ENCODE data around the gene SLC25A44. TPM values are rescaled to one million over a fixed set of nuclear protein-coding genes. Genes with fewer than 3 reads are reported as not detected.
A peak's percentile ranks its signal among the peaks of the same experiment; 100 is the strongest.

Gene SLC25A44
- total RNA-seq, 1 experiment from 2014 or later: 13.1 TPM

DNA sequence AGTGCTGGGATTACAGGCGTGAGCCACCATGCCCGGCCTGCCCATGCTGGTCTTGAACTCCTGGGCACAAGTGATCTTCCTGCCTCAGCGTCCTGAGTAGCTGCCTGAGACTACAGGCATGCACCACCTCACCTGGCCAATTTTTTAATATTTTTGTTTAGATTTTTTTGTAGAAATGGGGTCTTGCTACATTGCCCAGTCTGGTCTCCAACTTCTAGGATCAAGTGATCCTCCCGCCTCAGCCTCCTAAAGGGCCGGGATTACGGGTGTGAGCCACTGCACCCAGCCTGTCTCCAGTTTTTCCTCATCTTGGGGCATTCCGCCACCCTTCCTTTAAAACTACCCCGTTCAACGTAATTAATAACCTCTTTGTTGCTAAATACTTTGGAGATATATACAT is 26.3 kb downstream of the SLC25A44 start:
- DNase-seq: no peak
- Histone ChIP-seq H3K27me3 (no peaks in the 10 kb centered on the region), H3K9me3 (no peaks in the 10 kb centered on the region), H3K4me3 (no peak overlapping the region), H3K36me3 (peaks cover 47% of the 10 kb centered on the region)

DNA sequence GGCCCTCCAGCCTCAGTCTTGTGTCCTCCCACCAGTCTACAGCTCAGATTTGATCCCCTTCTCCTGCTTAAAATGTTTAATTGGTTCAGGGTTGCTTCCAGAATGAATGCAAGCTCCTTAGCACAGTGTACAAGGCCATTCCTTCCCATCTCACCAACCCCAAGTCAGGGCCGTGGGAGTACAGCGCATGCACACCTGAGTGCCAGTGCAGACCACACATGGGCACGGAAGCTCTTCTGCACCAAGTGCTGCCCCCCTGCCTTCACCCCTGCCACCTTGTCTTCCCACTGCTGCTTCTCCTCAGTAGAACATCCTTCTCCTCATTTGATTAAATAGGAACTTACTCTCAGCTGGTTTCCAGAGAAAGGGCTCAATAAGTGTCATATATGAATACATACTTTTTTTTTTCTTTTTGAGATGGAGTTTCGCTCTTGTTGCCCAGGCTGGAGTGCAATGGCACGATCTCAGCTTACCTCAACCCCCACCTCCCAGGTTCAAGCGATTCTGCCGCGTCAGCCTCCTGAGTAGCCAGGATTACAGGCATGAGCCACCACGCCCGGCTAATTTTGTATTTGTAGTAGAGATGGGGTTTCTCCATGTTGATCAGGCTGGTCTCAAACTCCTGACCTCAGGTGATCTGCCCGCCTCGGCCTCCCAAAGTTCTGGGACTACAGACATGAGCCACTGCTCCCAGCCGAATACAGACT is 28.2 kb downstream of the SLC25A44 start:
- no peaks in the 10 kb centered on the region for H3K9me3 ChIP-seq
- H3K27me3 ChIP-seq: no peaks in the 10 kb centered on the region
- no peak for DNase-seq
- peaks cover 53% of the 10 kb centered on the region for H3K36me3 ChIP-seq
- H3K4me3 ChIP-seq: no peak overlapping the region

DNA sequence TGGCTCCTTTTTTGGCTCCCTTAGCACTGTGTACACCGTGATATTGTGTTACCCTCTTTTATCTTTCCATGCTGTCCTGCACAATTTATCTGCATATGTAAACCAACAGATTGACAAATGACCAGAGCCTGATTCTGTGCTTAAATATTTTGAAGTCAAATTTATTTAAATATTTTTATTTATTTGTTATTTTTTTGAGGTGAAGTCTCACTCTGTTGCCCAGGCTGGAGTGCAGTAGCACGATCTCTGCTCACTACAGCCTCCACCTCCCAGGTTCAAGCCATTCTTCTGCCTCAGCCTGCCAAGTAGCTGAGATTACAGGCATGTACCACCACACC is 31.7 kb downstream of the SLC25A44 start:
- Histone ChIP-seq H3K9me3 (no peaks in the 10 kb centered on the region), H3K4me3 (no peak overlapping the region), H3K27me3 (no peaks in the 10 kb centered on the region), H3K36me3 (peaks cover 62% of the 10 kb centered on the region)
- no peak for DNase-seq

DNA sequence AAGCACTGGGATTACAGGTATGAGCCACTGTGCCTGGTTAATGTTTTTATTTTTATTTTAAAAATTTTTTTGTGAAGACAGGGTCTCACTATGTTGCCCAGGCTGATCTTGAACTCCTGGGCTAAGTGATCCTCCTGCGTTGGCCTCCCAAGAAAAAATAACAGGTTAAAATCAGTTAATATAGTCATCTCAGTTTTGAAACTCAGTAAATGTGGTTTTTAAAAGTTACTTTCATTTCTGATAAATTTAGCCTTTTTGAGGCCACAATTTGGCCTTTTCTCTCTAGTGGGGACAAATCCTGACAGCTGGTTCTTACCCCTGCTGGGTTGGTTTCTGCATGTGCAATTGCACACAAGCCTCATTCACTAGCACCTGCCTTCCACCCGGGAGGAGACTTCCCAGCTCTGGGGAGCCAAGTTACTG is 32.2 kb downstream of the SLC25A44 start:
- Histone ChIP-seq H3K27me3 (no peaks in the 10 kb centered on the region), H3K9me3 (no peaks in the 10 kb centered on the region), H3K36me3 (peaks cover 60% of the 10 kb centered on the region), H3K4me3 (no peak overlapping the region)
- no peak for DNase-seq

DNA sequence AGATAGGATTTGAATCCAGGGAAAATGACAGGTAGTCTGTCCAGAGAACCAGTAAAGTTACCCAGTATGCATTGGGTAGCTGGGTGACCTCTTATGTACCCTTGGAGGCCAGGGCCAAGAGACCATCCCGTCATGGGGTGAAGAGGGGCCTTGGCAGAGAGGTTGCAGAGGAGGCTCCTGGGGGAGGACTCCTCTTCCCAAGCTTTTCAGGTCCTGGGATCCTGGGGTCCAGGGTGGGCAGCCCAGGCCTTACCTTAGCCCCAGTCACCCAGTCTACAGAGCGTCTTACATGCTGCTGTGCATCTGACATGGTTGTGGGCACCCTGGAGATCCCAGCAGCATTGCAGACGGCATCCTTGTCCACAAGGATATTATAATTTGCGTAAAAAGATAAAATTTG is 32.9 kb downstream of the SLC25A44 start:
- Histone ChIP-seq H3K9me3 (no peaks in the 10 kb centered on the region), H3K36me3 (peaks cover 53% of the 10 kb centered on the region), H3K4me3 (no peak overlapping the region), H3K27me3 (no peaks in the 10 kb centered on the region)
- DNase-seq: no peak

DNA sequence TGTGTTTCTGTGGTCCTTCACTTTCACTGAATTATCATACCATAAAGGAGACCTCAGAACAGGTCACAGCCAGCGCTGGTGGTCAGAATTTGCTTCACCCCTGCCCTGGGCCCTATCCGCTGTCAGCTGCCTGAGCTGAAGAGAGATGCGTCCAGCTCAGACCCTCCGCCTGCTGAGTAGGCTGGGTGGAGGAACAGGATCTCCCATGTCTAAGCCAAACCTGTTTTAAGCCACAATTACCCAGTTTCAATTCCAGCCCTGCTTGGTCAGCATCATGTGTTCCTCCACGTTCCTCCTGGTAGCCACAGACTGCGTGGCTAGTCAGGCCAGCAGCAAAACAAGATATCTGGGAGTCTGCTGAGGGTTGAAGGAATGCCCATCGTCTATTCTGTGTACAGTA is 34.6 kb downstream of the SLC25A44 start:
- no peak for DNase-seq
- Histone ChIP-seq H3K9me3 (no peaks in the 10 kb centered on the region), H3K4me3 (no peak overlapping the region), H3K27me3 (no peaks in the 10 kb centered on the region), H3K36me3 (peaks cover 42% of the 10 kb centered on the region)

DNA sequence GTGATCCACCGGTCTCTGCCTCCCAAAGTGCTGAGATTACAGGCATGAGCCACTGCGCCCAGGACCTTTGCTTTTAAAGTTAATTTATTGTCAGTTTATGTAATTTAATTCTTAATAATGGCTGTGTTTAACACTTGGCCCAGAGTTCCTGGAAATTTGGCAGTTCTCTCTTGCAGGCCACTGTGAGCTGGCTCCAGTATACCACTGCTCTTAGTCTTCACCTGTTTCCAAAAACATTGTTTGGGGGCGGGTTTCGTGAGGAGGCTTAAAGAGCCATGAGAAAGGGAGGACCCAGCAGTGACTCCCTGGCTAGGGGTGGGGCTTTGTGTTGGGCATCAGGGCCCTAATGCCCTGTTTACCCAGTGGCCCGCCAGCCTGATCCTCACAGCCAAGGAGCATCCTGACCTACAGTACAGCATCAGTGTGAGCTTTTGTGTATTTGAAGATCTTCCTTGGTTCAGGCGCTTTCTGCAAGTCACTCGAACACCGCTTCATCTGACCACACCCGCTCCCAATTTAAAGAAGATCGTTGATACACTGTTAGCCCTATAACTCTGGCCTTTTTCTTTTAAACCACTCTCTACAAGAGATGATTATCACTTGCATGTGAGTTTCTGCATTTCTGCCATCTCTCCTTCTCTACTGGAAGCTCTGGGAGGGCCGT is 36.0 kb downstream of the SLC25A44 start:
- Histone ChIP-seq H3K27me3 (no peaks in the 10 kb centered on the region), H3K9me3 (no peaks in the 10 kb centered on the region), H3K36me3 (peaks cover 48% of the 10 kb centered on the region), H3K4me3 (no peak overlapping the region)
- DNase-seq: no peak

DNA sequence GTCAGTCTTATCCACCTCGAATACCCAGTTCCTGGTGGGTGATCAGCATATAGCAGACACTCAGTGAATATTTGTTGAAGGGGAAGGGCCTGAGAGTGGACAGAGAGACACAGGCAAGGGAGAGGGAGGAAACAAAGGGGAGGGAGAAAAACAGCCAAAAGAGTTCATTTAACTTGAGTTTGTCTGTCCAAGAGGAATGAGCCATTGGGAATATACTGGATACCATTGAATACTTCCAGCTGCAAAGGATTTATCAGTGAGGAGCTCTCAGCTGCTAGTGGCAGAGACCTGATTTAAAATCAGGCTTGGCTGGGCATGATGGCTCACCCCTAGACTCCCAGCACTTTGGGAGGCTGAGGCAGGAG is 36.6 kb downstream of the SLC25A44 start:
- no peak for DNase-seq
- Histone ChIP-seq H3K27me3 (no peaks in the 10 kb centered on the region), H3K36me3 (peaks cover 48% of the 10 kb centered on the region)

DNA sequence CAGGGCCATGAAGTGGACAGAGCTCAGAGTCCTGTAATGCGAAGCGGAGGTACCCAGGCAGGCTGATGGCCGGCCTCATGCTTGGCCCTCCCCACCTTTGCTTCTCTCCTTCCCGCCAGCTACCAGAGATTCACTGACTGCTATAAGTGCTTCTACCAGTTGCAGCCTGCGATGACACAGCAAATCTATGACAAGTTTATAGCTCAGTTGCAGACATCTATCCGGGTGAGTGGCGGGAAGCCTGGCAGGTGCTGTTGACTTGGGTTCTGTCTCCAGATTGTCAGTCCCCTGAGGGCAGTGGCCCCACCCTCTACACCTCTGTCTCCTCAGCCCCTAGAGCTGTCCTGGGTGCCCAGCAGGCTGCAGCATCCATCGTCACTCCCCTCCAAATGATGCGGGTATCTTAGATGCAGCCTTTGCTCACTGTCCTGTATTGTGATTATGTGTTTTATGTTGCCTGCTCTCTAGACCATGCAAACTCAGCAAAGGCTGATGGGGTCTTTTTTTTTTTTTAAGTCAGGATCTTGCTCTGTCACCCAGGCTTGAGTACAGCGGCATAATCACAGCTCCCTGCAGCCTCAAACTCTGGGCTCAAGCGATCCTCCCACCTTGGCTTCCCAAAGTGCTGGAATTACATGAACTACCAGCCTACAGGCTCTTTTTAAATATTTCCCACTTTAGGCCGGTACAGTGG is 38.4 kb downstream of the SLC25A44 start:
- DNase-seq: no peak
- Histone ChIP-seq H3K27me3 (no peaks in the 10 kb centered on the region), H3K4me3 (no peak overlapping the region), H3K36me3 (peaks cover 43% of the 10 kb centered on the region), H3K9me3 (no peaks in the 10 kb centered on the region)

More for the DNA sequence above, 36.6 kb downstream of the SLC25A44 start:
- Histone ChIP-seq H3K9me3 (no peaks in the 10 kb centered on the region), H3K4me3 (no peak overlapping the region)

DNA sequence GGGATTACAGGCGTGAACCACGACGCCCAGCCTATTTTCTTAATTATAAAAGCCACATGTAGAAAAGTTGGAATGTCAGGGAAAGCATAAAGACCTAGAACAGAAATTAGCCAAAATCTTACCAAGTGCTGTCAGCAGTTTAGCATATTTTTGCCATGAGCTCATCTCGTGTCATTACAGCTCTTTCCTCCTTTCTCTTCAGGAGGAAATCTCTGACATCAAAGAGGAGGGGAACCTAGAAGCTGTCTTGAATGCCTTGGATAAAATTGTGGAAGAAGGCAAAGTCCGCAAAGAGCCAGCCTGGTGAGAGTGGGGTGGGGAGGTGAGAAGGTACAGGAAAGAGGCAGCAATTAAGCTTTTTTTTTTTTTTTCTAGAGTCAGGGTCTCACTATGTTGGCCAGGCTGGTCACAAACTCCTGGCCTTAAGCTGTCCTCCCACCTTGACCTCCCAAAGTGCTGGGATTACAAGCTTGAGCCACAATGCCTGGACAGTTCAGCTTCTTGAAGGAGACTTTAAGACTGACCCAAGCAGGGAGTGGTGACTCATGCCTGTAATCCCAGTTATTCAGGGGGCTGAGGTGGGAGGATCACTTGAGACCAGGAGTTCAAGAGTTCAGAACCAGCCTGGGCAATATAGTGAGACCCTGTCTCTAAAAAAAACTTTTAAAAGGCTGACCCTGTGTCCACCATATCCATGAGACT is 39.7 kb downstream of the SLC25A44 start:
- H3K27me3 ChIP-seq: no peaks in the 10 kb centered on the region
- DNase-seq: peak; percentile 52
- no peaks in the 10 kb centered on the region for H3K9me3 ChIP-seq
- peaks cover 51% of the 10 kb centered on the region for H3K36me3 ChIP-seq
- H3K4me3 ChIP-seq: no peak overlapping the region

DNA sequence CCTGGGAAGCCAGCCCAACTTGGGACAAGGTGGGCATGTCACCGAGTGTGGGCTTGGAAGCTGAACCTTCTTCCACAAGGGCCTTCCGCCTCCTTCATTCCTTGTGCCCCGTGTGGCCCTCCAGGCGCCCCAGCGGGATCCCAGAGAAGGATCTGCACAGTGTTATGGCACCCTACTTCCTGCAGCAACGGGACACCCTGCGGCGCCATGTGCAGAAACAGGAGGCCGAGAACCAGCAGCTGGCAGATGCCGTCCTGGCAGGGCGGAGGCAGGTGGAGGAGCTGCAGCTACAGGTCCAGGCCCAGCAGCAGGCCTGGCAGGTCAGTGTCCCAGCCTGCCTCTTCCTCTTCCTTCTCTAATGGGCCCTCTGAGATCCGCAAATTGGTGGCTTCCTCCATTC is 42.3 kb downstream of the SLC25A44 start:
- Histone ChIP-seq H3K27me3 (no peaks in the 10 kb centered on the region), H3K4me3 (no peak overlapping the region), H3K36me3 (peaks cover 54% of the 10 kb centered on the region), H3K9me3 (no peaks in the 10 kb centered on the region)
- no peak for DNase-seq

DNA sequence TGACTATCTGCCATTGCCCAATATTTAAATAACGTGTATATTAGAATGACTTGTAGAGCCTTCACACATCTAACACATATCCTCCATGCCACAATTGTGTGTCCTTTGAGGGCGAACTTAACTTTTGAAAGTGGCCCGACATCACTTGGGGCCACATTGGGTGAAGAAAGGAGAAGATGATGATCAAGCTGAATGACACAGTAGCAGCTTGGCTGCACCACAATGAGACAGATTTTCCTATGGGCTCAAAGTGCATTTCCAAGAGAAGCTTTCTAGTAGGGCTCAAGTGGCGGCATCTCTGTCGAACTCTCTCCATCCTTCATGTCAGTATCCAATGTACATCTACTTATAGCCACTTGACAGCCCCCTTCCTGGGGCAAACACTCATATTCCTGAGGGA is 44.3 kb downstream of the SLC25A44 start:
- no peak for DNase-seq
- no peaks in the 10 kb centered on the region for H3K27me3 ChIP-seq
- peaks cover 55% of the 10 kb centered on the region for H3K36me3 ChIP-seq
- no peak overlapping the region for H3K4me3 ChIP-seq
- H3K9me3 ChIP-seq: no peaks in the 10 kb centered on the region

DNA sequence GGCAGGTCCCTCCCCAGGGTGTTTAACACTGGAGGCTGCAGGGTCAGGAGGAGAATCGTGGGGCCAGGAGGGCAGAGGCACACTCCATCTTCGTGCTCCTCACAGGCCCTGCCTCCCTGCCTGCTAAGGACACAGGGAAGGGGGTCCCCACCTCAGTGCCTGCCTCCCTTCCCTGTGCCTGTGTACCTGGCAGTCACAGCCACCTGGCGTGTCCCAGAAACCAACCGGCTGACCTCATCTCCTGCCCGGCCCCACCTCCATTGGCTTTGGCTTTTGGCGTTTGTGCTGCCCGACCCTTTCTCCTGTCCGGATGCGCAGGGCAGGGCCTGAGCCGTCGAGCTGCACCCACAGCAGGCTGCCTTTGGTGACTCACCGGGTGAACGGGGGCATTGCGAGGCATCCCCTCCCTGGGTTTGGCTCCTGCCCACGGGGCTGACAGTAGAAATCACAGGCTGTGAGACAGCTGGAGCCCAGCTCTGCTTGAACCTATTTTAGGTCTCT is 47.5 kb downstream of the SLC25A44 start:
- H3K9me3 ChIP-seq: no peaks in the 10 kb centered on the region
- H3K27me3 ChIP-seq: no peaks in the 10 kb centered on the region
- peak; percentile 98 for DNase-seq
- H3K36me3 ChIP-seq: peaks cover 38% of the 10 kb centered on the region
- no peak overlapping the region for H3K4me3 ChIP-seq

DNA sequence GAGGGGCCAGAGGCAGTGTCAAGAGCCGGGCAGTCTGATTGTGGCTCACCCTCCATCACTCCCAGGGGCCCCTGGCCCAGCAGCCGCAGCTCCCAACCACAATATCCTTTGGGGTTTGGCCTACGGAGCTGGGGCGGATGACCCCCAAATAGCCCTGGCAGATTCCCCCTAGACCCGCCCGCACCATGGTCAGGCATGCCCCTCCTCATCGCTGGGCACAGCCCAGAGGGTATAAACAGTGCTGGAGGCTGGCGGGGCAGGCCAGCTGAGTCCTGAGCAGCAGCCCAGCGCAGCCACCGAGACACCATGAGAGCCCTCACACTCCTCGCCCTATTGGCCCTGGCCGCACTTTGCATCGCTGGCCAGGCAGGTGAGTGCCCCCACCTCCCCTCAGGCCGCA is 48.0 kb downstream of the SLC25A44 start, which contains the start of gene BGLAP:
BGLAP (plus strand) TSS at position 259 of the 400 bp plus-strand sequence; CDS start at position 307, 48 bp downstream.
- Histone ChIP-seq H3K36me3 (peaks cover 32% of the 10 kb centered on the region), H3K4me3 (no peak within 1 kb of the TSS), H3K9me3 (no peaks in the 10 kb centered on the region), H3K27me3 (no peaks in the 10 kb centered on the region)
- DNase-seq: no peak

DNA sequence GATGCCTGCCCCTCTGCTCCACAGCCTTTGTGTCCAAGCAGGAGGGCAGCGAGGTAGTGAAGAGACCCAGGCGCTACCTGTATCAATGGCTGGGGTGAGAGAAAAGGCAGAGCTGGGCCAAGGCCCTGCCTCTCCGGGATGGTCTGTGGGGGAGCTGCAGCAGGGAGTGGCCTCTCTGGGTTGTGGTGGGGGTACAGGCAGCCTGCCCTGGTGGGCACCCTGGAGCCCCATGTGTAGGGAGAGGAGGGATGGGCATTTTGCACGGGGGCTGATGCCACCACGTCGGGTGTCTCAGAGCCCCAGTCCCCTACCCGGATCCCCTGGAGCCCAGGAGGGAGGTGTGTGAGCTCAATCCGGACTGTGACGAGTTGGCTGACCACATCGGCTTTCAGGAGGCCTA is 48.8 kb downstream of the SLC25A44 start:
- Histone ChIP-seq H3K4me3 (no peak overlapping the region), H3K9me3 (no peaks in the 10 kb centered on the region), H3K27me3 (no peaks in the 10 kb centered on the region), H3K36me3 (peaks cover 29% of the 10 kb centered on the region)
- DNase-seq: no peak

DNA sequence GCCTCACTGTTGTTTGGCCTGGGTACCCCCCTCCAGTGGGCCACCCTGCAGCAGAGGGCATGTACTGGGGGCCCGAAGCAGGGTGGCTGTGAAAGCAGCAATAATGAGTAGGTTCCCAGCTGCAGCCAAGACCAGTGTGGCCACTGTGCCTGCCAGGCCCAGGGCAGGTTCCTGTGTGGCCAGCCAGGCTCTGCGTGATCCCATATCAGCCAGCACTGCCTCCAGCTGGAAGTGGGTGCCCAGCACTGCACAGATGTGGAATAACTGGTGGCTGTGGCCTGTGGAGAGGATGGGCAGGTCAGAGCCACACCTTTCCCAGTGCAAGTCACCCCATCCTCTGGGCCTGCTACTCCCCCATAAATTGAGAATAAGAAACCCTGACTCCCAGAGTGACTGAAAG is 50.2 kb downstream of the SLC25A44 start:
- no peaks in the 10 kb centered on the region for H3K27me3 ChIP-seq
- H3K36me3 ChIP-seq: peaks cover 19% of the 10 kb centered on the region
- H3K9me3 ChIP-seq: no peaks in the 10 kb centered on the region
- no peak for DNase-seq
- no peak overlapping the region for H3K4me3 ChIP-seq

DNA sequence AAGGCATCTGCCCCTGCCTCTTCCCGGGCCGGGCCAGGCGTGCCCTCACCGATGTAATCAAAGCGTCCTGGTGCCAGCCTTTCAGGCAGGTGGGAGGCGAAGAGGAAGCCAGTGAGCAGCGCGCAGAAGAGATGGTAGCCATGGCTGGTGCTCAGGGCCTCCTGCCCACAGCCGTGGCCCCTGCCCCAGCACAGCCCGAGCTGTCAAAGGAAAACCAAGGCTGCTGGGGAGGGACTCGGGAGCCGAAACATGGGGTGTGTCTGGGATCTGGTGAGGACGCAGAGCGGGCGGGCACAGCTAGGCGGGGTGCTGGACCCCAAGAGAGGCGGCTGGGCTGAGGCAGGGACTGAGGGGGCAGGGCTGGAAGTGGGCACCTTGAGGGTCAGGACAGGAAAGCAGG is 50.8 kb downstream of the SLC25A44 start:
- no peak for DNase-seq
- peaks cover 22% of the 10 kb centered on the region for H3K36me3 ChIP-seq
- H3K27me3 ChIP-seq: no peaks in the 10 kb centered on the region
- no peak overlapping the region for H3K4me3 ChIP-seq
- no peaks in the 10 kb centered on the region for H3K9me3 ChIP-seq

Data from MG63 (cell line).